GM13976 (cell line): ENCODE results near the gene KBTBD7.
"Not testable (repeated sequence)": the region's sequence is repeated elsewhere in the genome, so short reads cannot be mapped to it uniquely, and the experiment has no call there.

Source experiments
- DNase-seq: peaks from one replicate; pipeline ENCODE4 v3.0.0; 2012; ENCODE audit warnings: low spot score
- CTCF ChIP-seq: IDR thresholded peaks from 2 replicates; pipeline ENCODE4 v1.5.1; 2012; ENCODE audit warnings: borderline replicate concordance, mild to moderate bottlenecking; ENCODE audit not compliant: insufficient read depth; ENCODE audit errors: extremely low read depth, missing control alignments, control extremely low read depth
- in situ Hi-C: fragments of 300-500 bp; cut with MboI; formaldehyde crosslinking; loops from one replicate; pipeline ENCODE4 v1.12.0; 2022; ENCODE audit warnings: low sequenced_read_pairs, mixed read lengths, inconsistent platforms; ENCODE audit not compliant: unreplicated experiment

Gene KBTBD7

DNA sequence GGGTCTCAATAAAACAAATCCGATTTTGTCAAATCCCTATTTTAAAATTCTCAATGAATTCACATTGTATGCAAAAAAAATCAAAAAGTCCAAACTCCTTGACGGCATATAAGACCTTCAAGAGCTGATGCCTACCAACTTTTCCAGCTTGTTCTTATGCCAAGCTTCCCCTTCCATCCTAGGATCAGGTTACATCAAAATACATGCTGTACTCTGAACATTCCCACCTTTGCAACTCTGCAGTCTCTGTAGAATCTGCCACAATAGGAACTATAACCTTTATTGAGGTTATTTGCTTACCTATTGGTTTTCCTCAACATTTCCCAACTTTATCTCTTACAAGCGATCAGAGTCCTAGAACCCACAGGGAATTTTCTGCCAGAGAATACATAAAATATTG, 7.9 kb downstream of the KBTBD7 start:
- TF ChIP-seq CTCF = no peak
- no peak for DNase-seq
- in situ Hi-C loops = no loop called here

DNA sequence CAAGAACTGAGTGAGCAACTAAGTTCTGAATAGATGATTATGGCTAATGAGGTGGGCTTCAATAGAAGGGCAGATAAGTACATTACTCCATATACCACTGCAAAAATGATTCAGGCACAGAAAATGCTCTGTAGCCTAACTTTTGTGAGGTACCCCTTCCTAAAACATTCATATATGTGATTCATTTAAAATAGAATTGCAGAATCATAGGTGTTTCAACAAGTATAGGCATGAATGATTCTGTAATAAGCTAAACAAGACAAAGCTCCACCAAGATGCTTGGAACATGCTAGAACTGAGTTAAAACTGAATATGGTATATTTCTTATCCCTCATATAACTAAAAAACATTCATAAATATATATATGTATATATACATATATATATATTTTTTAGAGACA, 12.1 kb downstream of the KBTBD7 start:
- DNase-seq = no peak
- in situ Hi-C loops = no loop called here
- no peak for TF ChIP-seq CTCF

GRCh38 chr13:41179593-41180250, 14.6 kb downstream of the KBTBD7 start:
- DNase-seq = no peak
- no peak for TF ChIP-seq CTCF
- in situ Hi-C loops = no loop called here

GRCh38 chr13:41178040-41178439, 16.3 kb downstream of the KBTBD7 start:
- in situ Hi-C loops = no loop called here
- no peak for DNase-seq
- TF ChIP-seq CTCF = no peak

DNA sequence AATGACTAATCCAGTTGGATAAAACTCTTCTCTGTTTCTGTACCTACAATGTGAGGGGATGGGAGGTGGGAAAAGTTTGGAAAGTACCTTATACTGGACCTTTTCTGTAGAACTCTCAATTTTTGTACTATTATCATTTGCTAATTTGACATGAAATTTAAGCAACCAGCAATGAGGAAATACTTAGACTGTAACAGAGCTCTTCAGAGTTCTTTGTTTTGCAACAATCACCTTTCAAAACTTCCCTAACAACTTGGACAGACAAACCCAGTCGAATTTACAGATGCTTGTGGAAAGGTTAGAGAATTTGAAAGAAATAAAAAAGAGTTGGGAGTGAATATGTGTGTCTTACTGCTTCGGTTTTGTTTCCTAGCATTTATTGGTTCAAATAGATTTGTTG, 16.8 kb downstream of the KBTBD7 start:
- TF ChIP-seq CTCF = no peak
- DNase-seq = no peak
- in situ Hi-C loops = no loop called here

- DNase-seq, in situ Hi-C loops: not testable (repeated sequence)
Observed at GRCh38 chr13:41175576-41175975, 18.8 kb downstream of the KBTBD7 start.

- no peak for DNase-seq
- in situ Hi-C loops = no loop called here
- TF ChIP-seq CTCF = no peak
Observed at GRCh38 chr13:41162151-41162550, 32.2 kb downstream of the KBTBD7 start.
